Measurements from ENCODE around the gene PDZD7. TPM values are rescaled to one million over a fixed set of nuclear protein-coding genes. Genes with fewer than 3 reads are reported as not detected.
A peak's percentile ranks its signal among the peaks of the same experiment; 100 is the strongest.

PDZD7 gene
- total and polyA plus RNA-seq, 9 of the 15 experiments (the other 6 are each of a cell fraction or from before 2014, with no cell fraction given) = 0.04 to 0.24 (median 0.08) TPM; not detected in 3

DNA sequence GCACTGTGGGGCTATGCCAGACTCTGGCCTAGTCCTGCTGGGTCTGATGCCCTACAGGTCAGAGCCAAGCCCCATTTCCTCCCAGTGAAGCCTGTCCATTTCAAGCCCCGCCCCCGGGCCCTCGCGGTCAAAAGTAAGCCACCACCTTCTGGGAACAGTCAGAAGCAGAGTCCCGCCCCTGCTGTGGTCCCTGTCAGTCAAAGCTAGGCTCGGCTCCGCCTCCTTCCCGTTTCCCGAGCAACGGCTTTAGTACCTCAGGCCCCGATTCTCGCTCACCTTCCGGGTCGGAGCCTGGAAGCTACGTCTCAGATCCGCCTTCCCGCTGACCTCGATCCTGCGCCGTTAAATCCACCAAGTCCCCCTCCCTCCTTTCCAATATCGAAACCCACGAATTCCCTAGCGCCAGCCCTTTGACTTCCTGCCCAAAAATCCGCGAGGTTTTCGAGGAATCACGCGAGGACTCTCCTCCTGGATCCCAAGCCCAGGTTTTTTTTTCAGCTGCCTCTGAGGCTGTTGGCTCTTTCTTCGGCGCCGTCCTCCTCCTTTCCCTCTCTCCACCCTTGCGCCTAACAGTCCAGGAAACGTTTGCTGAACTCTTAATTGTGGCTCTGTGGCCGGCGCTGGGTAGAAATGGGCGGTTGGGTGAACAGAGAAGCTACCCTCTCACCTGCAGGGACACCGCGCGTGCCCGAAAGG lies 11.9 kb upstream of the PDZD7 start:
- Histone ChIP-seq H3K36me3 (ENCODE audit: control insufficient read depth, insufficient read depth, low read length) (no peaks in the 10 kb centered on the region), H3K27me3 (ENCODE audit: control insufficient read depth in 2 of 2, insufficient read depth in 2 of 2, low read length in 2 of 2) (no peaks in the 10 kb centered on the region), H3K4me3 (peak overlapping the region; percentile 44), H3K9ac (ENCODE audit: insufficient read depth in 1 of 2, low read depth in 2 of 2, low read length in 2 of 2) (peak overlapping the region; percentile 78 to 95), H3K27ac (ENCODE audit: extremely low read depth, low read depth, low read length) (peak overlapping the region; percentile 80), H4K20me1 (replicated peaks; ENCODE audit: control insufficient read depth, insufficient read depth, low read length) (no peaks in the 10 kb centered on the region), H3K79me2 (ENCODE audit: control insufficient read depth, insufficient read depth, low read length) (no peaks in the 10 kb centered on the region), H3K4me1 (replicated peaks in 1 of 2; ENCODE audit: control insufficient read depth in 2 of 2, insufficient read depth in 2 of 2, low read length in 2 of 2) (peaks cover 13 to 21% of the 10 kb centered on the region in 2 experiments), H3K9me1 (ENCODE audit: control insufficient read depth, insufficient read depth, low read length) (no peaks in the 10 kb centered on the region), H3K9me3 (replicated peaks; ENCODE audit: control insufficient read depth, insufficient read depth, low read depth, low read length) (no peaks in the 10 kb centered on the region), H2AFZ (ENCODE audit: low read depth, low read length) (peak overlapping the region; percentile 94), H3K4me2 (ENCODE audit: insufficient read depth, low read length) (peak overlapping the region; percentile 87)
- 7% methylated on average over 37 of the region's 40 CpGs for WGBS (ENCODE audit: insufficient coverage, low coverage, missing lambda C conversion rate)
- DNase-seq (ENCODE audit: extremely low read depth in 1 of 4, low spot score in 3 of 4) = peak; percentile 89 to 96 (median 92)
- intact Hi-C loops (cut with micrococcal nuclease) (loop anchor here (2.0 to 5.0 kb wide), 2 partner anchors 24 to 99 kb away; no protein-coding TSS in a partner anchor), in situ Hi-C loops (cut with MboI) (no loop called here)
- POLR2A ChIA-PET = interaction anchor here (0.6 to 1.8 kb wide), 11 partner anchors 10 to 1308 kb away, joined by 3 to 13 read pairs (median 4); partner anchors contain the start of gene KAZALD1
- ATAC-seq = peak; percentile 98
- peak; percentile 97 for FAIRE-seq
- CTCF ChIA-PET (ENCODE audit: low intra/inter-chr PET ratio) = interaction anchor here (0.9 to 3.7 kb wide), 3 partner anchors 17 to 100 kb away, joined by 3 to 37 read pairs (median 12); no protein-coding TSS in a partner anchor
- TSS peak; percentile 98 for BruUV-seq (replicated peaks)
- 0 out of 2 replicates have a peak, but pooled peaks have one; percentile 32 for TF ChIP-seq HDAC2 (IDR thresholded peaks at IDR 0.05)
- TF ChIP-seq ZNF384 (IDR thresholded peaks at IDR 0.05; ENCODE audit: low read depth, low read length) = peak; percentile 75
- peak; percentile 63; the same call in 1 of the 2 replicates for TF ChIP-seq ELF2 (CRISPR knock-in tag; IDR thresholded peaks at IDR 0.05)
- TF ChIP-seq HDAC1 (IDR thresholded peaks at IDR 0.05) = peak in 1 of 2 experiments; percentile 12; a peak in 1 of 4 replicates
- 0 out of 4 replicates have a peak, but pooled peaks of 1 of the 2 experiments have one; percentile 27 for TF ChIP-seq MNT (conservative IDR thresholded peaks at IDR 0.05)
- TF ChIP-seq LCOR (CRISPR knock-in tag; IDR thresholded peaks at IDR 0.05) = 0 out of 2 replicates have a peak, but pooled peaks have one; percentile 21
- TF ChIP-seq HNRNPLL (IDR thresholded peaks at IDR 0.05; ENCODE audit: low read depth, low read length, poor library complexity, severe bottlenecking) = peak; percentile 39
- TF ChIP-seq BACH1 (tag; IDR thresholded peaks at IDR 0.05) = no peak
- TF ChIP-seq ZNF121 (CRISPR knock-in tag; conservative IDR thresholded peaks at IDR 0.05) = no peak
- no peak for TF ChIP-seq ZNF324 (CRISPR knock-in tag; IDR thresholded peaks at IDR 0.05)
- peak; percentile 74 for TF ChIP-seq ELF1 (tag; IDR thresholded peaks at IDR 0.05)
- TF ChIP-seq ZNF408 (CRISPR knock-in tag; IDR thresholded peaks at IDR 0.05; ENCODE audit: low read depth) = no peak
- no peak for TF ChIP-seq NR2C2 (CRISPR knock-in tag; IDR thresholded peaks at IDR 0.05)
- peak; percentile 90 for TF ChIP-seq NR2C2 (tag; IDR thresholded peaks at IDR 0.05)
- peak; percentile 26; the same call in 1 of the 2 replicates for TF ChIP-seq L3MBTL2 (IDR thresholded peaks at IDR 0.05)
- TF ChIP-seq, protein P1, sequence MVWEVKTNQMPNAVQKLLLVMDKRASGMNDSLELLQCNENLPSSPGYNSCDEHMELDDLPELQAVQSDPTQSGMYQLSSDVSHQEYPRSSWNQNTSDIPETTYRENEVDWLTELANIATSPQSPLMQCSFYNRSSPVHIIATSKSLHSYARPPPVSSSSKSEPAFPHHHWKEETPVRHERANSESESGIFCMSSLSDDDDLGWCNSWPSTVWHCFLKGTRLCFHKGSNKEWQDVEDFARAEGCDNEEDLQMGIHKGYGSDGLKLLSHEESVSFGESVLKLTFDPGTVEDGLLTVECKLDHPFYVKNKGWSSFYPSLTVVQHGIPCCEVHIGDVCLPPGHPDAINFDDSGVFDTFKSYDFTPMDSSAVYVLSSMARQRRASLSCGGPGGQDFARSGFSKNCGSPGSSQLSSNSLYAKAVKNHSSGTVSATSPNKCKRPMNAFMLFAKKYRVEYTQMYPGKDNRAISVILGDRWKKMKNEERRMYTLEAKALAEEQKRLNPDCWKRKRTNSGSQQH (CRISPR knock-in tag; IDR thresholded peaks at IDR 0.05) = 0 out of 2 replicates have a peak, but pooled peaks have one; percentile 35
- peak; percentile 70 for TF ChIP-seq SUPT5H (IDR thresholded peaks at IDR 0.05)
- peak; percentile 99 for TF ChIP-seq PKNOX1 (IDR thresholded peaks at IDR 0.05)
- TF ChIP-seq MXI1 (IDR thresholded peaks at IDR 0.05; ENCODE audit: low read depth, low read length) = peak; percentile 48; the same call in 1 of the 2 replicates
